Measurements from ENCODE around the gene CTU2.

- TF ChIP-seq CTCF (IDR thresholded peaks at IDR 0.05) (no peak), EP300 (IDR thresholded peaks at IDR 0.05) (no peak), POLR2A (IDR thresholded peaks at IDR 0.05) (no peak)
These were observed 38.5 kb downstream of the CTU2 start for GRCh38 chr16:88744577-88745521.

Measured in stomach (tissue), 4 donors.